ENCODE results near the gene COMMD3.

The COMMD3 gene

GRCh38 chr10:22319980-22320558, 3.9 kb downstream of the COMMD3 start:
- DNase-seq: no peak

- DNase-seq: peak; percentile 46 to 66 (median 59)
Measured at GRCh38 chr10:22320591-22321155, 4.5 kb downstream of the COMMD3 start, which contains the start of gene BMI1. Gene BMI1 (plus strand): TSS chr10:22321099. CDS start chr10:22326450, 5,351 bp downstream.

DNA sequence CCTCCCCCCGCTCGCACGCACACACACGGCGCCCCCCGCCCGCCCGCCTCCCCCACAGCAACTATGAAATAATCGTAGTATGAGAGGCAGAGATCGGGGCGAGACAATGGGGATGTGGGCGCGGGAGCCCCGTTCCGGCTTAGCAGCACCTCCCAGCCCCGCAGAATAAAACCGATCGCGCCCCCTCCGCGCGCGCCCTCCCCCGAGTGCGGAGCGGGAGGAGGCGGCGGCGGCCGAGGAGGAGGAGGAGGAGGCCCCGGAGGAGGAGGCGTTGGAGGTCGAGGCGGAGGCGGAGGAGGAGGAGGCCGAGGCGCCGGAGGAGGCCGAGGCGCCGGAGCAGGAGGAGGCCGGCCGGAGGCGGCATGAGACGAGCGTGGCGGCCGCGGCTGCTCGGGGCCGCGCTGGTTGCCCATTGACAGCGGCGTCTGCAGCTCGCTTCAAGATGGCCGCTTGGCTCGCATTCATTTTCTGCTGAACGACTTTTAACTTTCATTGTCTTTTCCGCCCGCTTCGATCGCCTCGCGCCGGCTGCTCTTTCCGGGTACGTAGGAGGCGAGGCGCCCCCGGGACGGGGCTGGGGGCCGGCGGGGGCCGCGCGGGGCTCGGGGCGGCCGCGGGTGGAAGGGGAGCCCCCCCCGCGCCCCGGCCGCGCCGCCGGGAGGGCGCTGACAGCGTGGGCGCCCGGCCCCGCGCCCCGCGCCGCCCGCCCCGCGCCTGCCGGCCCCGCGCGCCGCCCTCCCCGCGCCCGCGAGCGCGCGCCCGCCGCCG, 5.2 kb downstream of the COMMD3 start:
- peak in 4 of 5 donors; percentile 28 to 61 (median 53) for DNase-seq

DNA sequence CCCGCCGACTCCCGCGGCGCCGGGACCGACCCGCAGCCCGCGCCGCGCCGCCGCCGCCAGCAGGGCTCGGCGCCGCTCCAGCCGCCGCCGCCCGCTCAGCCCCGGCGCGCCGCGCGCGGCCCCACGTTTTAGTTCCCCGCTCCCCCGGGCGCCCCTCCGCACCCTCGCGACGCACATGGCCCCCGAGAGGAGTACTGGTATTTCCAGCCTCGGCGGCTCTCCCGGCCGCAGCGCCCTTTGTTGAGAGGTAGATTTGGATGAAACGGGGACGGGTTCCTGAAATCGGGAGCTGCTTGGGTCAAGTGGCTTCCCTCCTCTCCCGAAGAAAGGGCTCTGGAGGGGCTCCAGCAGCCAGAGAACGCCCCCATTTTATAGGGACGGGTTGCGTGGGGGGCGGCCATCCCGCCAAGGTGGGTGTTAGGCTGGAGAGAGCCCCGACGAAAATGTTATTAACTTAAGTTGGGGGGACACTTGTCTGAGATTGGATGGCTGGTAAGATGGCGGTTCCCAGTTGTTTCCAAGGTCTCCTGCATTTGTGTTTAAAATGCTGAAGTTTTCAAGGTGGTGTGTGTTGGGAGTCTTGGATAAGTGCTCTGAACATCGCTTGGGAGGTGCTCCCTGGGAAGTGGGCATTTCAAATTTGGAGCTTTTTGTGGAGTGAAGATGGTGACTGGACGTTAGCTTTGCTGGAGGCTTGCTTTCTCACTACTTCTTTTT, 5.9 kb downstream of the COMMD3 start:
- peak in 1 of 5 donors; percentile 49 for DNase-seq

GRCh38 chr10:22322641-22323160, 6.5 kb downstream of the COMMD3 start:
- DNase-seq: no peak

DNA sequence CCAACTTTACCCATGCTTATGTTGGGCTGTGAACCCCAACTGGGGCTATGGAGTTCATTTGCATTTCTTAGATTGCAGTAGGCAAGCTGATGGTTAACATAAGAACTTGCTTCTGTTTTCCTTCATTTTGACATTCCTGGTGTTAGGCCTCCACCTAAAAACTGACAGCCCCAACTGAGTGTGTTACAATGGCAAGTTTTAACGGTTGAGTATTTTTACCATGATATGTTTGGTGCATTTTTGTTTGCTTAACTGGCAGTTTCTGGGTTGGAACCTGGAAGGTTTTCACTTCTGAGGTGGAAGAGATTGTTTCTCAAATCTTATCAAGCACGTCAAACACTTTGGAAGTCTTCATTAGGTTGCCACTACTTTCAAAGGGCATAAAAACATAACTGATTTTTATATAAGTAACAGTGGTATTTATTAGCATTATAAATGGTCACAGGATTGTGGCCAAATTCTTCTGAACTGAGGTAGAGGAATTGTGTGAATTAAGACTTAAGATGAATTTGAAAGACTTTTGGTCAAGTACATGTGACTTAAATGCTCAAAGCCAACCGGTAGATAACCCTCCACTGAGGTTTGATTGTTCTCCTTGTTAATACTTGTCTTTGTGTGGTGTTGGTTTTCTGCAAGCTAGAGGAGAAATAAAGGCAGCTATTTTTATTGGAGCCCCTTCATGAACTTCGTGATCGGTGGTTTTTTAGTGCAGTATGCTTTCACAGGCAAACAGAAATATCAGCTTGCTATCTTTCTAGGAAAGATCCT, 7.5 kb downstream of the COMMD3 start:
- no peak for DNase-seq

- DNase-seq: no peak
Measured at GRCh38 chr10:22324413-22324812, 8.2 kb downstream of the COMMD3 start.

- DNase-seq: no peak
Measured at GRCh38 chr10:22324893-22325271, 8.7 kb downstream of the COMMD3 start.

DNA sequence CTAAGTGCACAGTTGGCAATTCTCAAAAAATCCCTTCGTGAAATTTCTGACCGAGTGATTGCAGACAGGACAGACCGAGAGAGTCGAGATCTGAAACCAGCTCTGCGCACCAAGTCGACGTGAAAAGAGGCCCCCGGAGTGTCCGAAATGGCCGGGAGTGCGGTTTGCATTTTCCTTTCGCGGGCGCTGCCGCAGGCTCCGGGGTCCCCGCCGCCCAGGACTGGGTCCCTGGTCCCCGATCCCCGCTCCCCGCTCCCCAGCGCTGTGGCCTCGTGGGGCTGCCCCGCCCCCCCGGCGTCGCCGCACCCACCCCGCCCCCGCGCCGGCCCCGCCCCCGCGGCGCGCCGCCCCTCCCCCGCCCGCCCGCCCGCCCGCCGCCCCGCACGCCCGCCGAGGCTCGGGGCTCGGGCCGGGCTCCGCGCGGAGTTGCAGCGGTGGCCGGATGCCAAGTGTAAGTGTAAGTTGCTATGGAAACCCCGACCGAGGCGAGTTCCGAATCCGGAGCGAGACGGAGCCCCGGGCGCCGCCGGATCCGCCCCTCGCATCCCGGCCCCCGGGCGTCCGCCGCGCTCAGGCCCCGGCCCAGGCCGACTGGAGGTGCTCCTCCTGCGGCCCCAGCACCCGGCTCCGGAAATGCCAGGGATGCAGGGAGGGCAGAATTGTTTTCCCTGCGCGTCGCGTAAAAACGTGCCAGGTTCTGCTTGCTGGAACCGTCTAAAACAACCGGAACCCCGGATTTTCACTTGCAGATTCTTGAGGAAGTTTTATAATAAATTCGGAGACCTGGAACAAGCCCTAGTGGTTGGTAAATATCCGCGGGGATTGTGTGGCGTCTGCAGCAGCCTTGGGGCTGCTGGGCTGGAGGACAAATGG, 9.3 kb downstream of the COMMD3 start:
- peak; percentile 66 to 80 (median 77) for DNase-seq

DNA sequence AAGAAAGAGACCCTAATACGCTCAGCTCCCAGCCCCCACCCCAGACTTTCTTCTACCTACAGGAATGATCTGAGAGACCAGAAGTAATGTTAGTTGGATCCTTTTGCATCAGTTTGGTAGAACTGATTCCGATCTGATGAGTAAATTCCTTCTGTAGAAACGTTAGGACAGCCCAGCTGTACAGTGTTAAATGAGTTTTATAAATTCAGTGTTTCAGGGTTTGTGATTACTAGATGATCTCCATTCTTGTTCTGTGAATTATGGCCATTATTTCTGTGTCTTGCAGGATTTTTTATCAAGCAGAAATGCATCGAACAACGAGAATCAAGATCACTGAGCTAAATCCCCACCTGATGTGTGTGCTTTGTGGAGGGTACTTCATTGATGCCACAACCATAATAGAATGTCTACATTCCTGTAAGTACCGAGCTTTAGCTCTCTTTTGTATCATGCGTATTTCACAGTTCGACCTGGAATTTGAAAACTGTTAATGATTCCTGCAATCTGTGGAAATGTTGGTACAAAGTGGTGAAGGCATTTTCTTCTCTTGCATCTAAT, 10.0 kb downstream of the COMMD3 start:
- no peak for DNase-seq

- DNase-seq: no peak
Measured at GRCh38 chr10:22329150-22329549, 13.0 kb downstream of the COMMD3 start.

GRCh38 chr10:22332116-22332692, 16.0 kb downstream of the COMMD3 start:
- no peak for DNase-seq

DNA sequence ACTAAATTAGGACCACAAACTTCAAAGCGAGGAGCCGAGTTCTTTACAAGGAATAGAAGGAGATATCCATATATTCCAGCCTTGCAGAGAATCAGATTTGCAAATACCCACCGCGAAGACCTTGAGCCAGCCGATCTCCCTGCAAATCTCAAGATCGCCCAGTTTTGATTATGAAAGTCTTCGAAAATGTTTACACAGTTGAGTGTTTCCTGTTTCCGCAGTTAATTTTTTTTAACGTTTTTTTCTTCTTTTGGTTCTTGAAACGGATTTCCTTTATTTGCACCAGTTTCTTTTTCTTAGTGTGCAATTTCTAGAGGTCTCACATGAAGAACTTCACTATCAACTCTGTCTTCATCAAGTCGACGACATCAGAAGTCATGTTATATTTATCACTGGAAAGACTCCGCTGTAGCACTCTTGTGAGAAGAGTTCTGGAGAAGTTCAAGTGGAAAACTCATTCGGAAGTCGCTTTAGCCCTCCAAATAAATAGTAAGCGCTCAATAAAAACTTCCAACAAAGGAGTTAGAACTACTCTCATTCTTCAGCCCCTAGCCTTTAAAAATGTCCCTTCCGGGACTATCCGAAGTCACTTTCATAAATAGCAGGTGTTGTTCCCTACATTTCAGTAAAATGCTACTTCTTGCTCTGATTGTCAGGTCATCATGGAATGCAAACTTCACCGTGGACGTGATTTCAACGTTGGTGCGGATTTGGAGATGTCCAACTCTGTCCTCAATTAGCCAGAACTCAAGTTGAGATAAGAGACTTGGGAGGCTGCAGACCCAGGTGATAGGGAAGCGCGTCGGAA, 17.2 kb downstream of the COMMD3 start:
- DNase-seq: peak in 1 of 5 donors; percentile 80

- DNase-seq: no peak
Measured at GRCh38 chr10:22333975-22334282, 17.7 kb downstream of the COMMD3 start.

DNA sequence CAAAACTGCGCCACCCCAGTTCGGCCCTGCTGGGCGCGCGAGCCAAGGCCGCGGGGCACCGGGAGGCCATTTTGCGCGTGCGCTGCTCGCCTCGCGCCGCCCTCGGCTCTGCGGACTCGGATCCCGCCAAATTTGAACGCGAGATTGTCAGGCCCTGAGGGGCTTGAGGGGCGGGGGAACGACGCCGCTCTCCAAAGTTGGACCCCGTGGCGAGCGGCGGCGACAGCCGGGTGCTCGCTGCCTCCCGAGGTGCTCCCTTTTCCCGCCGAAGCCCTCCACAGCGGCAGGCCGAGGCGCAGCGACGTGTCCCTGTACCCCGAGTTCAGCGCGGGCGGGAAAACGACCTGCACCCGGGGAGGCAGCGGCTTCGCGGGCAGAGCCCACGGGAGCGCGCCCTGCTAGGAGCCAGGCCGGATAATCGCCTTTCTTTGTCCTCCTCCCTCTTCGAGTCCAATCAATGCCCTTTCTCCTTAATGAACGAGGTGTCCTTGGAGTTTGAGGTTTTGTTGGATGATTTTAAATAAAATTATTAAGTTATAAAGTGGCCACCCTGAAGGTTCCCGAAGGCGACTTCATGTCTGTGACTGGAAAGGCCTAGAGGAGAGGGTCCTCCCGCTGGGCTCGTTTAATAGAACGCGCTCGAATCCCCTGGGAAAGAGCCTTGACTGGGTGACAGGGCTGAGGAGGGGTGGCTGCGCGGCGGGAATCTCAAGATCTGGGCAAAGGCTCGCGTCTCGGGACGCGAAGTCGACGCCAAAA, 18.4 kb downstream of the COMMD3 start:
- DNase-seq: no peak

DNA sequence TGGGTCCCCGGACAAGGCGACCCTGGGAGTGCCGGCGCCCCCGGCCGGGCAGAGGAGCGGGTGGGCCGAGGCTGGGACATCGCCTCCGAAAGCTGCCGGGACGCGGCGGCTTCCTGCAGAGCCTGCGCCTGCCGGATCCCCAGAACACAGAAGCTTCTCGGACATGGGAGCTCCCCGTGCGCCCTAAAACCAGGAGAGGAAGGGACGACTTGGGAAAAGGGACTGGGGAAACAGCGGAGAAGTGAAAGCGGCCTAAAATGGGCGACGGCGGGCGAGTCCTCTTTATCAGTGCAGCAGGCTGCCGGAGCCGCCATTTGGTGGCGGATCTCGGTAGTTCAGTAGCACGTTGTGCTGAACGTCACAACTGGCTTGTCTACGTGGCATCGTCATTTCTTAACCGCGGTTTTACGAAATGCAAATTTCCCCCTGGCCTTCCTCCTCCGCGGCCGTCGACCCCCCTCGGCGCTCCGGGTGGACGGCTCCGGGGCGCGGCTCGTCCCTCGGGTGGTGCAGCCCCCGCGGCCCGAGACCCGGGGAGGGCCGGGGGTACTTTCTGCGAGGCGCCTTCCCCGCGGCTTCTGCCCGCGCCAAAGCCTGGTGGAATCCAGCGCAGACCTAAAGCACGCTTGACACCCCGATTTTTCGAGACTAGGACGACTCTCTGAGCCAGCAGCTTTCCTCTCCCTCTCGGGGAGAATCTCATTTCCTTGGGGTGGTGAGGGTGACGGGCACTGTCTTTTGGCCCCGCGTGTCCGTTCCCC, 19.2 kb downstream of the COMMD3 start:
- peak; percentile 51 to 86 (median 69) for DNase-seq

GRCh38 chr10:22338185-22338900, 22.2 kb downstream of the COMMD3 start:
- DNase-seq: no peak

- DNase-seq: no peak
Measured at GRCh38 chr10:22338931-22339330, 22.7 kb downstream of the COMMD3 start.

All from T-helper 1 cell (primary cell).